ENCODE data around the gene ANK3. TPM values are rescaled to one million over a fixed set of nuclear protein-coding genes. Genes with fewer than 3 reads are reported as not detected.
"Not testable (repeated sequence)": the region's sequence is repeated elsewhere in the genome, so short reads cannot be mapped to it uniquely, and the experiment has no call there.

Gene ANK3
- total and polyA plus RNA-seq, 5 experiments from 2014 or later = 1.2 to 9.0 (median 1.6) TPM

DNA sequence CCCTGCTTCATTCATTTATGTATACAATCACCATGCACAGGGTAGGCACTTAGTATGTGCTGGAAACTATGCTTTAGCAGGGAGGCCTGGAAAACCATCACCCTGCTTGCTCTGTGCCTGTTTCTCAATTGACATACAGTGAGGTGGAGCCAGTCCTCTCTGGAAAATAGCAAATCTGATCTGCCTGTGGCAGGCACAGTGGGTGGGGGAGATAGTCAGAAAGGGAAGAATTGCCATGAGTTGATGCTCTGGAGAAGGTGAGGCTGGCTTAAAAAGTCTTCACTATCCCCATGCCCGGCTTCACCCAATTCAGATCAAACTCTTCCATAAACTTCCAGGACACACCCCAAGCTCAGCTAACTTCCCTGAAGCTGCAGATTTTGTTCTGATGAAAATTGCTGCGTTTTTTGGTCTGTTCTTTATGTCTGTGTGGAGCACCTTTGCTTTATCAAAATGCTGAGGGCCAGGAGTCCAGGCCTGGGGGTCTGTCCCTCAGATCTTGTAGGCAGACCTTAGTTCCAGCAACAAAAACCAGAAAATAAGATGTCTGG lies 84.8 kb downstream of the ANK3 start:
- Mint-ChIP-seq H3K4me1 (no peaks in the 10 kb centered on the region), H3K36me3 (peaks cover 0 to 2% (median 0%) of the 10 kb centered on the region in 3 donors), H3K4me3 (no peak overlapping the region), H3K9me3 (no peaks in the 10 kb centered on the region), H3K27ac (no peak overlapping the region), H3K27me3 (peaks cover 0 to 4% (median 0%) of the 10 kb centered on the region in 5 donors)
- DNase-seq (no peak), ATAC-seq (no peak)
- POLR2A ChIA-PET = no interaction called here

DNA sequence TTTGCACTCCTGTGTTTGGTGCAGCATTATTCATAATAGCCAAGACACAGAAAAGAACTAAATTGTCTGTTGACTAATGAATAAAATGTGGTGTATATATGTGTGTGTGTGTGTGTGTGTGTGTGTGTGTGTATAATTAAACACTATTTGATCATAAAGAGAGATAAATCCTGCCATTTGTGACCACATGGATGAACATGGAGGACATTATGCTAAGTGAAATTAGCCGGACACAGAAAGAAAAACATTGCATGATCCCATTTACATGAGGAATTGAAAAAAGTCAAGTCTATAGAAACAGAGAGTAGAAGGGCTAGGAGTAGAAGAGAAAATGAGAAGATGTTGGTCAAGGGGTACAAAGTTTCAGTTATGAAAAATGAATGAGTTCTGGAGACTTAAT lies 85.9 kb downstream of the ANK3 start:
- Mint-ChIP-seq H3K4me3 (no peak overlapping the region), H3K36me3 (peaks cover 0 to under 1% (median 0%) of the 10 kb centered on the region in 3 donors), H3K27ac (no peak overlapping the region), H3K27me3 (peaks cover 0 to 4% (median 0%) of the 10 kb centered on the region in 5 donors), H3K4me1 (no peaks in the 10 kb centered on the region), H3K9me3 (no peaks in the 10 kb centered on the region)
- POLR2A ChIA-PET = no interaction called here
- DNase-seq (no peak), ATAC-seq (no peak)

DNA sequence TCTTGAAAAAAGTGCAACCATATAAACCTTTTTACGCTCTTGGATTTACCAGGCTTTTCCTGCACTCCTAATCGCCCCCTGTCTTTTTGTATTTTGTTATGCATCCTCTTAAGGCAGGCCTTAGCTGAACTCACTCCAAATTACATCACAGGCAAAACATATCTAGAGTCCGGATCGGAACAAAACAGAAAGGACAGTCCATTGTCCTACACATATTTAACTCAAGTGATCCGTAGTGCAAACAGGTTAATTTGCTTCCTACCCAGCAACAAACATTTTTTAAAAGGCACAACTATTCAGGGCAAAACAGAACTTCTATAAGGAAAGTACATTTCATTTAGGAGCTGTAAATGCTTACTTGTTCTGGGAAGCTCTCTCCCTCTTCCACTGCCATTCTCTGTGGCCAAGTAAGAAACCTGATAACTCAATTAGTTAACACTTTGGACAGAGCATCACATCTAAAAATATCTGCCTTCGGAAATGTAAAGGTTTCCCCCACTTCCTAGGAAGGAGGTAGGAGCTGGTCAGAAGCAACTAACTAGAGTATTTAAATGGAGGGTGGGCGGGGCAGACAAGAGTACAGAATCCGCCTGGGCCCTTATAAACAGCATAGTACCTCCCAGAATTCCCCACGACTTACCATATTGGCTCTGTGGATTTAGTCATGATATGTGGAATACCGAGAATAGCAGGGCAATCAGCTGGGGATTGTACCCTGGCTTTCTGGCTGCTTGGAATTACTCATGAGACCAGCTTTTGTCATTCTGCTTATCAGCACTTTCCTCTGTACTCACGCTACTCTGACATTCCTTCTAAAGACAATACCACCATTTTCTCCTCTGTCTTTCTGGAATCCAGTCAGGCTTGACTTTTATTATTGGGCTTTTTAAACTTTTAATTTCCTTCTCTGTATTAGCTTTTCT lies 89.5 kb downstream of the ANK3 start:
- H3K9me3 Mint-ChIP-seq = no peaks in the 10 kb centered on the region
- no peaks in the 10 kb centered on the region for H3K4me1 Mint-ChIP-seq
- no peak for ATAC-seq
- H3K27me3 Mint-ChIP-seq = peaks cover 0 to 2% (median 0%) of the 10 kb centered on the region in 5 donors
- H3K36me3 Mint-ChIP-seq = no peaks in the 10 kb centered on the region
- POLR2A ChIA-PET = no interaction called here
- no peak overlapping the region for H3K27ac Mint-ChIP-seq
- DNase-seq = no peak
- H3K4me3 Mint-ChIP-seq = no peak overlapping the region

DNA sequence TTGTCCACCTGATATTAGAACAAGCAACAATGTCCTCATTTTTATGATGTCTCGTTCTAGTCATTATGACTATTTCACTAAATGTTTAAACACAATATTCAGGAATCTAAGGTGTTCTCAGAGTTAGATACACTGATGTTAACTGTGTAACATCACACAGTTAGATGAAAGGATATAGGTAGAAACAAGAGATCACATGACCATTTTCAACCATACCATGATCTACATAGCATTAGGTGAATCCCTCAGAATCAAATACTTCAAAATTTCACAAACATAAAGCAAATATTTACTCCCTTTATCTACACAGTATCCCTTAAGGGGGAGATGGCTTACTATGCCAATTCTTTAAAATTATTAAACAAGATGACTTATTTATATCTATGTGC lies 90.3 kb downstream of the ANK3 start:
- peaks cover 0 to 2% (median 0%) of the 10 kb centered on the region in 5 donors for H3K27me3 Mint-ChIP-seq
- no peaks in the 10 kb centered on the region for H3K9me3 Mint-ChIP-seq
- DNase-seq = no peak
- POLR2A ChIA-PET = no interaction called here
- no peaks in the 10 kb centered on the region for H3K4me1 Mint-ChIP-seq
- no peak overlapping the region for H3K27ac Mint-ChIP-seq
- H3K36me3 Mint-ChIP-seq = no peaks in the 10 kb centered on the region
- no peak overlapping the region for H3K4me3 Mint-ChIP-seq
- no peak for ATAC-seq

DNA sequence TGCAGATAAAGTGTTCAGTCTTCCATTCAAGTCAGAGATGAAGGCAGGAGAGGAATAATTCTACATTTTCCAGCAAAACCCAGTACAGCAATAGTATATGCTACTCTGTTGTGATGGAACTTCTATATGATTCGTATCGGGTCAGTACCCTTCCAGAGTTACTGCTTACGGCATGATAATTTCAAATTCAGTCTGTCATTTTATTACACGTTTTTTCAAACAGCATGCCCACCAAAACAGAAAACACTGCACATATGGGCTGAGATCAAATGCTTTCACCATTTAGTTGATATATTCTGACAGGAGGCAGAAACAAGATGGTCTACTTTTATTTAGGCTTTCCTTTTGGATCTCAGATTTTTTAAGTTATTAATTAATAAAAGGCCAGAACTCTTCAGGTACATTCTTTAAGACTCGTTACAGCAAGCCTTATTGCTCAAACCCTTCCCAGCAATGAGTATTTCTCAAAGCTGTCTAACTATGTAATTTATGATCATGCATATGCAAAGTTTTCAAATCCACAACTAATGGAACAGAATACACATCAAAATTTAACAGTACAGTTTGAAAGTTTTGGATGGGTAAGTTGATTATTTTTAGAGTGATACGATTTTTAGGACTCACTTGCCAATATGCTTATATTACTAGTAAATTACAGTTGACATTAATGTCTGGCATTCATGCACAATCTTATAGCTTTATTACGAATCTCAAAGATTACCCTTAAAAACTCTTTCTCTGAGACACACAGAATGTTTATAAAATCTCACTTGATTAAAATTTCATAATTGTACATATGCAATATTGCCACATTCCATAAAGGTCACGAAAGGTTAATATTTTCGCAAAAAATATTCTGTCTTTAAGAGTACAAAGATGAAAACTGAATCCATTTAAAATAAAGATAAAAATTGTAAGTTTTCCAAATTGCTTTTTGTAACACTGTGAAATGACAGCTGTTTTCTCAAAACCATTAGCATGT lies 91.0 kb downstream of the ANK3 start:
- H3K4me1 Mint-ChIP-seq = no peaks in the 10 kb centered on the region
- no peaks in the 10 kb centered on the region for H3K9me3 Mint-ChIP-seq
- no peak overlapping the region for H3K27ac Mint-ChIP-seq
- H3K36me3 Mint-ChIP-seq = no peaks in the 10 kb centered on the region
- H3K4me3 Mint-ChIP-seq = no peak overlapping the region
- ATAC-seq (no peak), DNase-seq (no peak)
- POLR2A ChIA-PET = no interaction called here
- H3K27me3 Mint-ChIP-seq = peaks cover 0 to 2% (median 0%) of the 10 kb centered on the region in 5 donors

DNA sequence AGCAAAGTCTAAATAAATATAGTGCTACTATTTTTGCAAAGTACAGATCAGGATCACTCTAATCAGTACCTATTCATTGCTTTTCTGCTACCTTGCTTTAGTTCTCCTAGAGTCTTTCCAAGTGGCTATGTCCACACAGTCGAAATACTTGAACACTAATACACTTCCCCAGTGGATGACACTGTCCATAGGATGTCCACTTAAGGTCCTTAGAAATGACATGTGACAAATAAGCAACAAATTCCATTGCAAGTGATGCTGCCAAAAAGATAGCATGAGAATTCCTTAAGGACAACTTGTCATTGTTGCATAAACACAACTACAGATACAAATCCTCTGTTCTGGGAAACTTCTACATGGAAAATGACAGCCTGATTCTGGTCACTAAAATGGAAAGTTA lies 93.6 kb downstream of the ANK3 start:
- H3K4me1 Mint-ChIP-seq = no peaks in the 10 kb centered on the region
- H3K27ac Mint-ChIP-seq = no peak overlapping the region
- POLR2A ChIA-PET = no interaction called here
- DNase-seq (no peak), ATAC-seq (no peak)
- H3K27me3 Mint-ChIP-seq = peaks cover 0 to 10% (median 4%) of the 10 kb centered on the region in 5 donors
- no peaks in the 10 kb centered on the region for H3K36me3 Mint-ChIP-seq
- H3K4me3 Mint-ChIP-seq = no peak overlapping the region
- no peaks in the 10 kb centered on the region for H3K9me3 Mint-ChIP-seq

DNA sequence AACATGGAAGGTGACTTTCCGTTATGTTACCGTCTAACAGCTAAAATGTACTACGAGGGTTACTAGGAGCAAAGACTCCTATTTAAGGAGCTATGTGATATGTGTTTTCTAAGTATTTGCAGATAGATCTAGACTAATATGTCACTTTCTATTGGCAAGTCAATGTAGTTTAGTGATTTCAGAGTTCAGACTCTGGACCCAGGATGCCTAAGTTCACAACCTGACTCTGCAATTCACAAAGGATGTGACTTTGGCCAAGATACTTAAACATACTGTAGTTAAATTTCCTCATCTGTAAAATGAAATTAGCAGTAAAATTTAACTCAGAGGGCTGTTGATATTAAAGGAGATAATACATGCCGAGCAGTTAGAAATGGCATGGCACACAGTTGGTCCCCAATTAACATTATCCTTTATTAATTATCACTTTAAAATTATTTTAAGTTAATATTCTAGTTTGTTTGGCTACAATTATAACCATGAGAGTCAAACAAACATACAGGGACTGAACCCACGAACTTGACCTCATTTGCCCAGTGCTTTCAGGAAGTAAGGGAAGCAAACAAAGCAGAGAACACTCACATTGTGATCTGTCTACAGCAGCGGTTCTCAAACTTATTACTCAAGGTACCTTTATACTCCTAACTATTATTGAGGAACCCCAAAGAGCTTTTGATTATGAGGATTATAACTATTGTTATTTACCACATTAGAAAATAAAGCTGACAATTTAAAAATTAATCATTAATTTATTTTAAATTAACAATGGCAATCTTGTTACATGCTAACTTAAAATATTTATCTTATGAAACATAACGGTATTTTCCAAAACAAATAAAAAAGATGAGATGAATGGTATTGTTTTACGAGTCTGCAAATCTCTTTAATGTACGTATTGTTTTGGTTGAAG lies 94.4 kb downstream of the ANK3 start:
- Mint-ChIP-seq H3K9me3 (no peaks in the 10 kb centered on the region), H3K27ac (no peak overlapping the region), H3K4me3 (no peak overlapping the region), H3K27me3 (peaks cover 0 to 10% (median 2%) of the 10 kb centered on the region in 5 donors), H3K36me3 (no peaks in the 10 kb centered on the region), H3K4me1 (no peaks in the 10 kb centered on the region)
- DNase-seq = no peak
- POLR2A ChIA-PET = no interaction called here
- no peak for ATAC-seq

DNA sequence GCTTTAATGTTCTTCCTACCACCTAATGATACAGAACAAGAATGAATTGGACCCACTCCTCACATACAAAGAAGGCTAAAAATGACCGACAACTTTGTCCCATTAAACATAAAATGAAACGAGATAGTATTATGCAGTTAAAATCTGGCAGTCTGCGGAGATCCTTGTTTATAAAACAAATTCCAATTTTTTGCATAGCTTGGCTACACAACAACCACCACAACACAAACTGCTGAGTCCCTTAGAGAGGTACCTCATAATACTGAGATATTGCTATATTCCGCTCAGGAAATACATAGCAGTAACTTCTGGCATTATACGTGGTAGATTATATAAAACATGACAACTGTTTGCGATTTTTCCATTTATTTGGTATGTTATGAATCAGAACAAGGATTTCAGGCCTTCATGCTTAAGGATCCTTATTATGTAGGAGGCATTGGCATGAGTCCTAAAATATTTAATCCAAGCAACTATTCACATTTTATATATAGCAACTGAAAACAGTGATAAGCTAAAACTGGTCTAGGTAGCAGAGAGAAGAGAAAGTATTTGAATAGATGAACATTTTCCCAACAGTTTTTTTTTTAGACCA lies 96.0 kb downstream of the ANK3 start:
- H3K9me3 Mint-ChIP-seq = no peaks in the 10 kb centered on the region
- no peaks in the 10 kb centered on the region for H3K36me3 Mint-ChIP-seq
- H3K27ac Mint-ChIP-seq = no peak overlapping the region
- ATAC-seq (no peak), DNase-seq (no peak)
- no peak overlapping the region for H3K4me3 Mint-ChIP-seq
- peaks cover 0 to 10% (median 2%) of the 10 kb centered on the region in 5 donors for H3K27me3 Mint-ChIP-seq
- H3K4me1 Mint-ChIP-seq = no peaks in the 10 kb centered on the region
- POLR2A ChIA-PET = no interaction called here

DNA sequence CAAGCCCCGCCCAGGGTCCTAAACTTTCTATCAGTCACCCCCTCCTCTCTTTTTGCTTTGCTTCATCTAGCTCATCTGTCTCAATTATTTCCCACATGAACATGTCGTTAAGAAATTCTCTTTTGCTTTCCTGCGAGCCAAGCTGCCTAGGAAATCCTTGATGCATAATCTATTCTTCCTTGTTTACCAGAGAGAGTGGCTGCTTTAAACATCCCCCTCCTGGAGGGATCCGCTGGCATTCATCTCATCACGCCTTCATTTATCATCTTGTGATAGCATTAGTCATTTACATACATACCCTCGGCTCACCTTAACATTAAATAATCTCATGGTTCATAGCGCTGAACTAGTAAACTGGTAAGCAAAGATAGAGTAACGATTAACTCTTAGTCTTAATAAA lies 96.7 kb downstream of the ANK3 start:
- no peak overlapping the region for H3K27ac Mint-ChIP-seq
- no peaks in the 10 kb centered on the region for H3K36me3 Mint-ChIP-seq
- ATAC-seq (no peak), DNase-seq (no peak)
- peaks cover 0 to 17% (median 2%) of the 10 kb centered on the region in 5 donors for H3K27me3 Mint-ChIP-seq
- H3K4me1 Mint-ChIP-seq = peaks cover 0 to 2% (median 0%) of the 10 kb centered on the region in 4 donors
- POLR2A ChIA-PET = no interaction called here
- H3K4me3 Mint-ChIP-seq = no peak overlapping the region
- H3K9me3 Mint-ChIP-seq = no peaks in the 10 kb centered on the region

DNA sequence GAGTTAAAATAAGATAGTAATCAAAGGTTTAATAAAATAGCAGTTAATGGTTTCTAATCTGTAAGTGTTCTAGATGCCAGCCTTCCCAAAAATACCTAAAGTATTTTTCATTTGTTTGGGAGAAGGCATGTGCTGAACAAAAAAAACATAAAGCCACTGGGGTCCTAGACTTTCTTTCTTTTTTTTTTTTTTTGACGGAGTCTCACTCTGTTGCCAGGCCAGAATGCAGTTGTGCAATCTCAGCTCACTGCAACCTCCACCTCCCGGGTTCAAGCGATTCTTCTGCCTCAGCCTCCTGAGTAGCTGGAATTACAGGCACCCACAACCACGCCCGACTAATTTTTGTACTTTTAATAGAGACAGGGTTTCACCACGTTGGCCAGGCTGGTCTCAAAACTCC lies 97.1 kb downstream of the ANK3 start:
- H3K36me3 Mint-ChIP-seq, H3K4me1 Mint-ChIP-seq, H3K4me3 Mint-ChIP-seq, ATAC-seq, H3K27ac Mint-ChIP-seq, H3K9me3 Mint-ChIP-seq, DNase-seq, POLR2A ChIA-PET: not testable (repeated sequence)
- H3K27me3 Mint-ChIP-seq = peaks cover 0 to 19% (median 2%) of the 10 kb centered on the region in 5 donors

DNA sequence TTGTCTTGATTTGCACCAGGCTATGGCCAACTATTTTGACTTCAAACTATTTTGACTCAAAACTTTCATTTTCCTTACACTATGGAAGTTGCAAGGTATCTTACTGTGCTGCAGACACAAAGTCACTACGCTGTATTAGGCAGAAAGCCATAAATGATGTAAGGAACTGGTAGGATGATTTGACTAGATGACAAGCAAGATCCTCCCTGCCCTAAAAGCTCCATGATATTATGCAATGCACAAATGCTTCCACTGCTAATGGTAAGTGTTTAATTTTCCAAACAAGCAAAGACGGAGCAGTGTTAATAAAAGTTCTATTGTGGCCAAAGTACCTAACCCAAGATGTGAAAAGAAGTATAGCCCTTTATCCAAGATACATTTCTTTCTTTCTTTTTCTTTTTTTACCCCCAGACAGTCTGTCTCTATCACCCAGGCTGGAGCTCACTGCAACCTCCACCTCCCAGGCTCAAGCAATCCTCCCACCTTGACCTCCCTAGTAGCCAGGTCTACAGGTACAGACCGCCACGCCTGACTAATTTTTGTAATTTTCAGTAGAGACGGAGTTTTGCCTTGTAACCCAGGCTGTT lies 98.2 kb downstream of the ANK3 start:
- H3K36me3 Mint-ChIP-seq = no peaks in the 10 kb centered on the region
- DNase-seq (no peak), ATAC-seq (no peak)
- no peak overlapping the region for H3K27ac Mint-ChIP-seq
- H3K4me1 Mint-ChIP-seq = peaks cover 0 to 2% (median 0%) of the 10 kb centered on the region in 4 donors
- peaks cover 0 to 19% (median 2%) of the 10 kb centered on the region in 5 donors for H3K27me3 Mint-ChIP-seq
- POLR2A ChIA-PET = no interaction called here
- H3K4me3 Mint-ChIP-seq = no peak overlapping the region
- H3K9me3 Mint-ChIP-seq = no peaks in the 10 kb centered on the region
